Caco-2 (cell line): ENCODE results near the gene RAB10. TPM values are rescaled to one million over a fixed set of nuclear protein-coding genes. Genes with fewer than 3 reads are reported as not detected.

ENCODE experiments used
- BruUV-seq: library from RNA; stranded (reverse); fragments of 400-500 nt; replicated peaks from 2 replicates; lab custom pipeline; 2021; lab: Mats Ljungman, UMichigan
- CTCF ChIA-PET: fragments of 300-600 bp; sonication (Branson Sonifier 250); formaldehyde crosslinking; loops from one replicate; lab custom pipeline; 2022; ENCODE audit warnings: antibody characterized with exemption; lab: Charles Lee
- POLR2A ChIA-PET: fragments of 300-600 bp; sonication (Branson Sonifier 250); formaldehyde crosslinking; loops from one replicate; lab custom pipeline; 2022; ENCODE audit warnings: antibody characterized with exemption; lab: Charles Lee
- DNase-seq, 2 experiments: peaks; one replicate each; pipeline versions ENCODE4 v3.0.0 to v3.0.0-alpha.2; 2020 to 2022
- H3K27me3 ChIP-seq: replicated peaks from 2 replicates; pipeline ENCODE4 v1.6.0; 2011; ENCODE audit warnings: low read length; ENCODE audit not compliant: control insufficient read depth, insufficient read depth
- H3K36me3 ChIP-seq: 2 replicates; pipeline ENCODE4 v1.5.1; 2011; ENCODE audit warnings: low read length; ENCODE audit not compliant: control insufficient read depth, insufficient read depth
- H3K4me1 ChIP-seq: fragments of 250-450 bp; sonication (Bioruptor Pico); 2 replicates; pipeline ENCODE4 v1.5.1; 2020; ENCODE audit warnings: mild to moderate bottlenecking
- H3K4me3 ChIP-seq: 2 replicates; pipeline ENCODE4 v1.5.1; 2011; ENCODE audit warnings: low read depth, mild to moderate bottlenecking, control low read depth, low read length
- H3K9me3 ChIP-seq: fragments of 250-450 bp; sonication (Bioruptor Pico); 2 replicates; pipeline ENCODE4 v1.5.1; 2020; ENCODE audit warnings: mild to moderate bottlenecking, moderate library complexity
- H3K27ac Mint-ChIP-seq: one replicate; pipeline ENCODE4 v1.8.0; 2022; ENCODE audit warnings: mixed read lengths; ENCODE audit not compliant: unreplicated experiment
- H3K27me3 Mint-ChIP-seq: one replicate; pipeline ENCODE4 v1.8.0; 2022; ENCODE audit warnings: mixed read lengths; ENCODE audit not compliant: insufficient read depth, unreplicated experiment
- H3K36me3 Mint-ChIP-seq: one replicate; pipeline ENCODE4 v1.8.0; 2022; ENCODE audit warnings: mild to moderate bottlenecking, mixed read lengths; ENCODE audit not compliant: insufficient read depth, unreplicated experiment
- H3K4me1 Mint-ChIP-seq: one replicate; pipeline ENCODE4 v1.8.0; 2022; ENCODE audit warnings: low read depth, mixed read lengths; ENCODE audit not compliant: unreplicated experiment
- H3K4me3 Mint-ChIP-seq: one replicate; pipeline ENCODE4 v1.8.0; 2022; ENCODE audit warnings: mild to moderate bottlenecking, moderate library complexity, mixed read lengths; ENCODE audit not compliant: unreplicated experiment
- H3K9me3 Mint-ChIP-seq: one replicate; pipeline ENCODE4 v1.8.0; 2022; ENCODE audit warnings: mixed read lengths; ENCODE audit not compliant: unreplicated experiment
- intact Hi-C: fragments of 100-400 bp; cut with micrococcal nuclease; formaldehyde crosslinking; loops from one replicate; pipeline ENCODE4 v1.10.0; 2022; ENCODE audit not compliant: unreplicated experiment
- total RNA-seq: library from RNA; stranded (reverse); gene quantifications from 2 replicates; pipeline ENCODE4 v1.2.3, GENCODE V29; 2022
- TF ChIP-seq, protein P1 (sequence below), 2 experiments: fragments of 200-600 bp in 1 of 2; IDR thresholded peaks; 1 replicate in 1 of 2; 2 replicates in 1 of 2; pipeline versions ENCODE4 v1.5.1 to v1.8.0; 2011 to 2022; ENCODE audit warnings: antibody characterized with exemption in 1 of 2, control low read depth in 1 of 2, inconsistent platforms in 1 of 2, low read depth in 1 of 2, low read length in 1 of 2, mild to moderate bottlenecking in 1 of 2, moderate library complexity in 1 of 2; ENCODE audit not compliant: insufficient read depth in 1 of 2, severe bottlenecking in 1 of 2, unreplicated experiment in 1 of 2

Gene RAB10
- total RNA-seq, 1 experiment from 2014 or later, result 213 TPM

DNA sequence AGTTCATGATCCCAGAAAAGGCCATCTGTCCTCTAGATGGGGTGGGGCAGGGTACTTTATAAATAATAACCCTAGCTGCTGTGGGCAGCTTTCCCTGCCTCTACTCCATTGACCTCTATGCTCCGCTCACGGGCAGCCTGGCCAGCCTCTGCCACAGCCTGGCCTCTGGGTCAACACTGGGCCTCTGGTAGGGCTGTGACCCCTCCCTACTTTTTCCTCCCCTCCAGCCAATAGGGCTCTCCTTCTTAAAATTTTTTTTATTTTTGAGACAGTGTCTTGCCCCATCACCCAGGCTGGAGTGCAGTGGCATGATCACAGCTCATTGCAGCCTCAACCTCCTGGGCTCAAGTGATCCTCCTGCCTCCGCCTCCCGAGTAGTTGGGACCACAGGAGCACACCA lies 134.9 kb downstream of the RAB10 start:
- H3K9me3 ChIP-seq, result no peaks in the 10 kb centered on the region
- peaks cover 5% of the 10 kb centered on the region for H3K4me1 Mint-ChIP-seq
- H3K4me3 ChIP-seq, result no peak overlapping the region
- H3K9me3 Mint-ChIP-seq, result no peaks in the 10 kb centered on the region
- ChIA-PET POLR2A (no interaction called here), CTCF (no interaction called here)
- intact Hi-C loops, result no loop called here
- H3K27ac Mint-ChIP-seq, result no peak overlapping the region
- no peaks in the 10 kb centered on the region for H3K27me3 ChIP-seq
- DNase-seq, result no peak
- no TSS peak for BruUV-seq
- TF ChIP-seq, protein P1, sequence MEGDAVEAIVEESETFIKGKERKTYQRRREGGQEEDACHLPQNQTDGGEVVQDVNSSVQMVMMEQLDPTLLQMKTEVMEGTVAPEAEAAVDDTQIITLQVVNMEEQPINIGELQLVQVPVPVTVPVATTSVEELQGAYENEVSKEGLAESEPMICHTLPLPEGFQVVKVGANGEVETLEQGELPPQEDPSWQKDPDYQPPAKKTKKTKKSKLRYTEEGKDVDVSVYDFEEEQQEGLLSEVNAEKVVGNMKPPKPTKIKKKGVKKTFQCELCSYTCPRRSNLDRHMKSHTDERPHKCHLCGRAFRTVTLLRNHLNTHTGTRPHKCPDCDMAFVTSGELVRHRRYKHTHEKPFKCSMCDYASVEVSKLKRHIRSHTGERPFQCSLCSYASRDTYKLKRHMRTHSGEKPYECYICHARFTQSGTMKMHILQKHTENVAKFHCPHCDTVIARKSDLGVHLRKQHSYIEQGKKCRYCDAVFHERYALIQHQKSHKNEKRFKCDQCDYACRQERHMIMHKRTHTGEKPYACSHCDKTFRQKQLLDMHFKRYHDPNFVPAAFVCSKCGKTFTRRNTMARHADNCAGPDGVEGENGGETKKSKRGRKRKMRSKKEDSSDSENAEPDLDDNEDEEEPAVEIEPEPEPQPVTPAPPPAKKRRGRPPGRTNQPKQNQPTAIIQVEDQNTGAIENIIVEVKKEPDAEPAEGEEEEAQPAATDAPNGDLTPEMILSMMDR (IDR thresholded peaks at IDR 0.05; ENCODE audit: insufficient read depth in 1 of 2, low read depth in 1 of 2, low read length in 1 of 2, severe bottlenecking in 1 of 2, unreplicated experiment in 1 of 2), result no peak
- H3K4me1 ChIP-seq, result no peaks in the 10 kb centered on the region
- H3K36me3 Mint-ChIP-seq, result peaks cover 5% of the 10 kb centered on the region
- no peaks in the 10 kb centered on the region for H3K36me3 ChIP-seq
- H3K27me3 Mint-ChIP-seq, result peaks cover 4% of the 10 kb centered on the region
- H3K4me3 Mint-ChIP-seq, result no peak overlapping the region

GRCh38 chr2:26169226-26169625 lies 135.3 kb downstream of the RAB10 start:
- DNase-seq, result peak in 1 of 2 experiments; percentile 14
- ChIA-PET POLR2A (no interaction called here), CTCF (no interaction called here)
- BruUV-seq, result no TSS peak
- no peaks in the 10 kb centered on the region for H3K4me1 ChIP-seq
- Mint-ChIP-seq H3K4me1 (peaks cover 7% of the 10 kb centered on the region), H3K36me3 (peaks cover 5% of the 10 kb centered on the region), H3K9me3 (no peaks in the 10 kb centered on the region), H3K4me3 (no peak overlapping the region), H3K27ac (no peak overlapping the region), H3K27me3 (peaks cover 4% of the 10 kb centered on the region)
- H3K4me3 ChIP-seq, result no peak overlapping the region
- H3K36me3 ChIP-seq, result no peaks in the 10 kb centered on the region
- no peaks in the 10 kb centered on the region for H3K27me3 ChIP-seq
- H3K9me3 ChIP-seq, result no peaks in the 10 kb centered on the region
- intact Hi-C loops, result no loop called here
- TF ChIP-seq, protein P1 (IDR thresholded peaks at IDR 0.05; ENCODE audit: insufficient read depth in 1 of 2, low read depth in 1 of 2, low read length in 1 of 2, severe bottlenecking in 1 of 2, unreplicated experiment in 1 of 2), result no peak

- POLR2A ChIA-PET, result no interaction called here
- peaks cover 13% of the 10 kb centered on the region for H3K4me1 Mint-ChIP-seq
- CTCF ChIA-PET, result interaction anchor here (0.7 kb wide), 1 partner anchor 213 kb away, joined by 5 read pairs; no protein-coding TSS in a partner anchor
- intact Hi-C loops, result no loop called here
- Histone ChIP-seq H3K4me3 (no peak overlapping the region), H3K36me3 (no peaks in the 10 kb centered on the region), H3K9me3 (no peaks in the 10 kb centered on the region), H3K4me1 (no peaks in the 10 kb centered on the region), H3K27me3 (no peaks in the 10 kb centered on the region)
- H3K9me3 Mint-ChIP-seq, result no peaks in the 10 kb centered on the region
- H3K27ac Mint-ChIP-seq, result no peak overlapping the region
- peaks cover 5% of the 10 kb centered on the region for H3K36me3 Mint-ChIP-seq
- TF ChIP-seq, protein P1 (IDR thresholded peaks at IDR 0.05; ENCODE audit: insufficient read depth in 1 of 2, low read depth in 1 of 2, low read length in 1 of 2, severe bottlenecking in 1 of 2, unreplicated experiment in 1 of 2), result no peak
- BruUV-seq, result no TSS peak
- H3K27me3 Mint-ChIP-seq, result peaks cover 4% of the 10 kb centered on the region
- peak in 1 of 2 experiments; percentile 25 for DNase-seq
- H3K4me3 Mint-ChIP-seq, result no peak overlapping the region
Measured at GRCh38 chr2:26169681-26170414, 136.0 kb downstream of the RAB10 start.
